A673 (cell line): ENCODE results near the gene MSH2. TPM values are rescaled to one million over a fixed set of nuclear protein-coding genes. Genes with fewer than 3 reads are reported as not detected.

Experiments used
- BruUV-seq: library from RNA; stranded (reverse); fragments of 400-500 nt; replicated peaks from 2 replicates; lab custom pipeline; 2021; lab: Mats Ljungman, UMichigan
- CTCF ChIA-PET: fragments of 300-600 bp; sonication (Branson Sonifier 250); formaldehyde crosslinking; loops from one replicate; lab custom pipeline; 2022; ENCODE audit warnings: antibody characterized with exemption; lab: Charles Lee
- POLR2A ChIA-PET: fragments of 300-600 bp; sonication (Branson Sonifier 250); formaldehyde crosslinking; loops from one replicate; lab custom pipeline; 2022; ENCODE audit warnings: antibody characterized with exemption; ENCODE audit not compliant: low non-redundant PET; lab: Charles Lee
- DNase-seq: peaks from one replicate; pipeline ENCODE4 v3.0.0-alpha.2; 2015; ENCODE audit warnings: low spot score
- H3K27ac ChIP-seq: fragments of 200-600 bp; sonication (generic); 2 replicates; pipeline ENCODE4 v1.5.1; 2016; ENCODE audit warnings: mixed run types, low read depth, mild to moderate bottlenecking, mixed read lengths, antibody characterized with exemption, low read length; ENCODE audit not compliant: poor library complexity, severe bottlenecking
- H3K27me3 ChIP-seq: fragments of 200-600 bp; sonication (generic); replicated peaks from 2 replicates; pipeline ENCODE4 v1.6.1; 2017; ENCODE audit warnings: mixed run types, low read depth, mild to moderate bottlenecking, mixed read lengths, antibody characterized with exemption, low read length; ENCODE audit not compliant: insufficient read depth, poor library complexity
- H3K36me3 ChIP-seq: fragments of 200-600 bp; sonication (generic); 2 replicates; pipeline ENCODE4 v1.6.1; 2016; ENCODE audit warnings: mixed run types, mild to moderate bottlenecking, mixed read lengths, antibody characterized with exemption, low read length; ENCODE audit not compliant: insufficient read depth, poor library complexity, severe bottlenecking
- H3K4me1 ChIP-seq: fragments of 200-600 bp; sonication (generic); 2 replicates; pipeline ENCODE4 v1.6.1; 2017; ENCODE audit warnings: mixed run types, mild to moderate bottlenecking, mixed read lengths, antibody characterized with exemption, low read length; ENCODE audit not compliant: insufficient read depth, poor library complexity, severe bottlenecking
- H3K4me3 ChIP-seq: fragments of 200-600 bp; sonication (generic); 2 replicates; pipeline ENCODE4 v1.5.1; 2016; ENCODE audit warnings: low read depth, mixed run types, mild to moderate bottlenecking, mixed read lengths, low read length; ENCODE audit not compliant: poor library complexity, severe bottlenecking
- H3K9me3 ChIP-seq: fragments of 200-600 bp; sonication (generic); 2 replicates; pipeline ENCODE4 v1.6.1; 2016; ENCODE audit warnings: mixed run types, low read depth, mild to moderate bottlenecking, mixed read lengths, antibody characterized with exemption, low read length; ENCODE audit not compliant: poor library complexity, severe bottlenecking
- EZH2 ChIP-seq: fragments of 200-600 bp; sonication (generic); IDR thresholded peaks from 2 replicates; pipeline ENCODE4 v1.6.1; 2017; ENCODE audit warnings: borderline replicate concordance, low read depth, mild to moderate bottlenecking, mixed read lengths, antibody characterized with exemption, low read length; ENCODE audit not compliant: poor library complexity, severe bottlenecking
- intact Hi-C: fragments of 100-400 bp; cut with micrococcal nuclease; formaldehyde crosslinking; loops from one replicate; pipeline ENCODE4 v1.10.0; 2022; ENCODE audit not compliant: unreplicated experiment
- microRNA-seq: library from miRNA; unstranded; fragments of <30 nt; microRNA quantifications from one replicate; pipeline ENCODE4 v1.2.0, GENCODE V29; 2021
- total RNA-seq: library from RNA; stranded (reverse); gene quantifications from 2 replicates; pipeline ENCODE4 v1.2.3, GENCODE V29; 2021
- TF ChIP-seq, protein P1 (sequence below): fragments of 300-800, 200-600 bp; sonication (generic); conservative IDR thresholded peaks from 2 replicates; pipeline ENCODE4 v1.5.1; 2017; ENCODE audit warnings: low read depth, mild to moderate bottlenecking, antibody characterized with exemption, low read length, moderate library complexity, mixed read lengths

The MSH2 gene
- total RNA-seq, 1 experiment from 2014 or later, result 83.7 TPM

DNA sequence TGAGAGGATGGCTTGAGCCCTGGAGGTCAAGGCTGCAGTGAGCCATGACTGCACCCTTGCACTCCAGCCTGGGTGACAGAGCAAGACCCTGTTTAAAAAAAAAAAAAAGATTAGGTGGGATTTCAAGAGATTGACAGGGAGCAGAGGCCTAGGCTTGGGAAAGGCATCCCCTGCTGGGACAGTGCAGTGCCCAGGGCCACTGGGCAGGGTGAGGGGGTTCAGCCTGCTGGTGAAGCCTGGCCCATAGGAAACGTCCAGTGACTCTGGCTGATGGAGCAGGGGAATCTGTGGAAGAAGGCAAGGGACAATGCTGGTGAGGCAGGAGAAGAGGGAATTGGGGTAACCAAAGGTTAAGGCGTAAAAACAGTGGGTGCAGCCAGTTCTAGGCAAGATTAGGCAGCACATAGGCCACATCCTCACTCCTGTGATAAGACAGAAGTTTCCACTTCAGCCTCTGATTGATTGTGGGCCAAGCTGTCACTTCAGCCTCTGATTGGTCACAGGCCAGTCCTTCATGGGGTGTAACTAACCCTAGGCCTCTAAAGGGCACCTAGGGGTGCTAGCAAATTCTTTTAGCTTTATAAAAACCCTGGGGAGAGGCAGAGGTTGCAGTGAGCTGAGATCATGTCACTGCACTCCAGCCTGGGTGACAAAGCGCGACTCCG lies 128.6 kb downstream of the MSH2 start:
- ChIA-PET POLR2A (no interaction called here), CTCF (no interaction called here)
- H3K36me3 ChIP-seq, result no peaks in the 10 kb centered on the region
- H3K4me1 ChIP-seq, result peaks cover 15% of the 10 kb centered on the region
- TF ChIP-seq, protein P1, sequence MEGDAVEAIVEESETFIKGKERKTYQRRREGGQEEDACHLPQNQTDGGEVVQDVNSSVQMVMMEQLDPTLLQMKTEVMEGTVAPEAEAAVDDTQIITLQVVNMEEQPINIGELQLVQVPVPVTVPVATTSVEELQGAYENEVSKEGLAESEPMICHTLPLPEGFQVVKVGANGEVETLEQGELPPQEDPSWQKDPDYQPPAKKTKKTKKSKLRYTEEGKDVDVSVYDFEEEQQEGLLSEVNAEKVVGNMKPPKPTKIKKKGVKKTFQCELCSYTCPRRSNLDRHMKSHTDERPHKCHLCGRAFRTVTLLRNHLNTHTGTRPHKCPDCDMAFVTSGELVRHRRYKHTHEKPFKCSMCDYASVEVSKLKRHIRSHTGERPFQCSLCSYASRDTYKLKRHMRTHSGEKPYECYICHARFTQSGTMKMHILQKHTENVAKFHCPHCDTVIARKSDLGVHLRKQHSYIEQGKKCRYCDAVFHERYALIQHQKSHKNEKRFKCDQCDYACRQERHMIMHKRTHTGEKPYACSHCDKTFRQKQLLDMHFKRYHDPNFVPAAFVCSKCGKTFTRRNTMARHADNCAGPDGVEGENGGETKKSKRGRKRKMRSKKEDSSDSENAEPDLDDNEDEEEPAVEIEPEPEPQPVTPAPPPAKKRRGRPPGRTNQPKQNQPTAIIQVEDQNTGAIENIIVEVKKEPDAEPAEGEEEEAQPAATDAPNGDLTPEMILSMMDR, result no peak
- no peak for TF ChIP-seq EZH2
- no peaks in the 10 kb centered on the region for H3K9me3 ChIP-seq
- intact Hi-C loops, result no loop called here
- H3K4me3 ChIP-seq, result no peak overlapping the region
- BruUV-seq, result no TSS peak
- DNase-seq, result no peak
- H3K27me3 ChIP-seq, result no peaks in the 10 kb centered on the region
- no peak overlapping the region for H3K27ac ChIP-seq

Small RNA genes within 50 kb of the gene (microRNA-seq; reads per million reads assigned to microRNA genes)
- not detected for gene MIR559

Other genes starting within 250 kb of the MSH2 start
- gene STPG4, start 247.8 kb upstream of the MSH2 start, total RNA-seq, result 0.37 and 0.75 TPM in 2 replicates
- gene CALM2, start 226.6 kb upstream of the MSH2 start, total RNA-seq, result 477 and 520 TPM in 2 replicates
- 0.39 and 0.68 TPM in 2 replicates for gene EPCAM, start 33.8 kb upstream of the MSH2 start, total RNA-seq
- not detected in 2 replicates for gene KCNK12, start 167.8 kb downstream of the MSH2 start, total RNA-seq